PFSK-1 (cell line): ENCODE data around the gene GAP43. TPM values are rescaled to one million over a fixed set of nuclear protein-coding genes. Genes with fewer than 3 reads are reported as not detected.

Experiments
- FOXP2 ChIP-seq: optimal IDR thresholded peaks from 2 replicates; pipeline ENCODE3; 2011; ENCODE audit warnings: borderline replicate concordance, control low read depth, inconsistent platforms; ENCODE audit not compliant: insufficient read depth; ENCODE audit errors: extremely low read length, extremely low read depth
- POLR2AphosphoS5 ChIP-seq: IDR thresholded peaks from 2 replicates; pipeline ENCODE4 v1.6.1; 2012; ENCODE audit warnings: low read depth, mild to moderate bottlenecking, control low read depth, low read length, moderate library complexity
- SIN3A ChIP-seq: IDR thresholded peaks from 2 replicates; pipeline ENCODE4 v1.6.1; 2012; ENCODE audit warnings: mild to moderate bottlenecking, low read length, moderate library complexity, borderline replicate concordance; ENCODE audit not compliant: insufficient read depth
- TAF1 ChIP-seq: IDR thresholded peaks from 2 replicates; pipeline ENCODE4 v1.6.1; 2012; ENCODE audit warnings: low read length, control low read depth, borderline replicate concordance; ENCODE audit not compliant: insufficient read depth
- polyA plus RNA-seq: library from polyadenylated mRNA; unstranded; fragments of >200 nt; gene quantifications from one replicate; pipeline ENCODE4 v1.2.1, GENCODE V29; 2012; ENCODE audit warnings: low read depth, missing spikeins; ENCODE audit not compliant: insufficient read length
- TF ChIP-seq, protein P1 (sequence below), 2 experiments: IDR thresholded peaks; 2 replicates each; pipeline versions ENCODE4 v1.6.1 to v1.8.0; 2011 to 2012; ENCODE audit warnings: low read depth in 2 of 2, low read length in 2 of 2, control low read depth in 1 of 2, inconsistent platforms in 1 of 2, mild to moderate bottlenecking in 1 of 2, moderate library complexity in 1 of 2; ENCODE audit not compliant: insufficient read depth in 1 of 2

Gene GAP43, protein sequence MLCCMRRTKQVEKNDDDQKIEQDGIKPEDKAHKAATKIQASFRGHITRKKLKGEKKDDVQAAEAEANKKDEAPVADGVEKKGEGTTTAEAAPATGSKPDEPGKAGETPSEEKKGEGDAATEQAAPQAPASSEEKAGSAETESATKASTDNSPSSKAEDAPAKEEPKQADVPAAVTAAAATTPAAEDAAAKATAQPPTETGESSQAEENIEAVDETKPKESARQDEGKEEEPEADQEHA
- polyA plus RNA-seq: 0.21 TPM

DNA sequence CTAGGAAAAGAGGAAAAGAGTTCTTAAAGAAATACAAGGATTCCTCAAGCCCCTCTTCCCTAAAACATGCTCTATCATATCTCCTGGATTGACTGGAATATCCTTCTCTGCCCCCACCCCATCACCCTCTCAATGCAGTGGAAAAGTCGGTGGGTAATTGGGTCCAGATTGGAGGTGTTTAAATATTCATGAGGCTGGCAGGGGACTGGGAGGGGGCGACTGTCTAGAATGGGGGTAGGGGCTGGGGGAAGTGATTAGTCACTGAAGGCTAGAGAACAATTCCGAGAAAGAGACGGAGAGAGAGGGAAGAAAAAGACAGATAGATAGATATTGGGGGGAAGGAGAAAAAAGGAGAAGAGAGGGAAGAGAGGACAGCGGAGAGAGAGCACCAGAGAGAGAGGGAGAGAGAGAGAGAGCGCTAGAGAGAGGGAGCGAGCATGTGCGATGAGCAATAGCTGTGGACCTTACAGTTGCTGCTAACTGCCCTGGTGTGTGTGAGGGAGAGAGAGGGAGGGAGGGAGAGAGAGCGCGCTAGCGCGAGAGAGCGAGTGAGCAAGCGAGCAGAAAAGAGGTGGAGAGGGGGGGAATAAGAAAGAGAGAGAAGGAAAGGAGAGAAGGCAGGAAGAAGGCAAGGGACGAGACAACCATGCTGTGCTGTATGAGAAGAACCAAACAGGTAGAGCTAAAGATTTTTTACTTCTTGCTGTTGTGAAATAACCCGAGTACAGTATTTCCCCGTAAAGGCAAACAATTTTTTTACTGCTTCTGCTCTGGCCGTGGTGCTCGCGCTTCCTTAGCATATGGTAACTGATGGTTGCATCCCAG is at the start of gene GAP43:
Gene GAP43, plus strand, starts transcription at position 467 of the 825 bp plus-strand sequence. Its CDS starts 180 bp downstream, at position 647.
- TF ChIP-seq, protein P1, sequence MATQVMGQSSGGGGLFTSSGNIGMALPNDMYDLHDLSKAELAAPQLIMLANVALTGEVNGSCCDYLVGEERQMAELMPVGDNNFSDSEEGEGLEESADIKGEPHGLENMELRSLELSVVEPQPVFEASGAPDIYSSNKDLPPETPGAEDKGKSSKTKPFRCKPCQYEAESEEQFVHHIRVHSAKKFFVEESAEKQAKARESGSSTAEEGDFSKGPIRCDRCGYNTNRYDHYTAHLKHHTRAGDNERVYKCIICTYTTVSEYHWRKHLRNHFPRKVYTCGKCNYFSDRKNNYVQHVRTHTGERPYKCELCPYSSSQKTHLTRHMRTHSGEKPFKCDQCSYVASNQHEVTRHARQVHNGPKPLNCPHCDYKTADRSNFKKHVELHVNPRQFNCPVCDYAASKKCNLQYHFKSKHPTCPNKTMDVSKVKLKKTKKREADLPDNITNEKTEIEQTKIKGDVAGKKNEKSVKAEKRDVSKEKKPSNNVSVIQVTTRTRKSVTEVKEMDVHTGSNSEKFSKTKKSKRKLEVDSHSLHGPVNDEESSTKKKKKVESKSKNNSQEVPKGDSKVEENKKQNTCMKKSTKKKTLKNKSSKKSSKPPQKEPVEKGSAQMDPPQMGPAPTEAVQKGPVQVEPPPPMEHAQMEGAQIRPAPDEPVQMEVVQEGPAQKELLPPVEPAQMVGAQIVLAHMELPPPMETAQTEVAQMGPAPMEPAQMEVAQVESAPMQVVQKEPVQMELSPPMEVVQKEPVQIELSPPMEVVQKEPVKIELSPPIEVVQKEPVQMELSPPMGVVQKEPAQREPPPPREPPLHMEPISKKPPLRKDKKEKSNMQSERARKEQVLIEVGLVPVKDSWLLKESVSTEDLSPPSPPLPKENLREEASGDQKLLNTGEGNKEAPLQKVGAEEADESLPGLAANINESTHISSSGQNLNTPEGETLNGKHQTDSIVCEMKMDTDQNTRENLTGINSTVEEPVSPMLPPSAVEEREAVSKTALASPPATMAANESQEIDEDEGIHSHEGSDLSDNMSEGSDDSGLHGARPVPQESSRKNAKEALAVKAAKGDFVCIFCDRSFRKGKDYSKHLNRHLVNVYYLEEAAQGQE (IDR thresholded peaks at IDR 0.05; ENCODE audit: insufficient read depth in 1 of 2, low read depth in 2 of 2, low read length in 2 of 2): no peak
- TF ChIP-seq POLR2AphosphoS5: no peak
- no peak for TF ChIP-seq TAF1
- TF ChIP-seq SIN3A: no peak
- no peak for TF ChIP-seq FOXP2

DNA sequence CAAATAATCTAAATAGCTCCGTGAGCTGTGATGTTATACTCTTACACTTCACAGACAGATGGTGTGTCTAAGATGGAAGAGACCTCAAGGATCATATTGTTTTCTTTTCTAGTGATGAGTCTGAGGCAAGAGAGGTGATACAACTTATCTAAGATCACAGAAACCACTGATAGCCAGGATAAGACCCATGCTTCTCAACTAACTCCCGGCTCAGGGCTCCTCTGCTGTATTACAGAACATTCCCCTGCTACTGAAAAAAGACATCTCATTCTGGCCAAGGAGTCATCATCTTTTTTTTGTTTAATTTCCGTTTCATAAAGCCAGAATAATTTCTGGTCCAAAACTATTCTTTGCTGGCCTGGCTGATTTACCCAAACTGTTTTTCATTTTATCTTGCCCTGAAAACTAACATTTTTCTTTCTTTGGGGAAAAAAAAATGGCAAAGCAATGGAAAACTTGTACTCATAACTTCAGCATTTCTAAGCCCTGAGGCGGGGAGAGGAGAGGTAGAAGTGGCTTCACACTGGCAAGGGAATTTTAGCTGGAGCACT is 46.9 kb upstream of the GAP43 start:
- TF ChIP-seq POLR2AphosphoS5: no peak
- TF ChIP-seq, protein P1 (IDR thresholded peaks at IDR 0.05; ENCODE audit: insufficient read depth in 1 of 2, low read depth in 2 of 2, low read length in 2 of 2): no peak
- TF ChIP-seq FOXP2: no peak
- TF ChIP-seq TAF1: no peak
- no peak for TF ChIP-seq SIN3A

DNA sequence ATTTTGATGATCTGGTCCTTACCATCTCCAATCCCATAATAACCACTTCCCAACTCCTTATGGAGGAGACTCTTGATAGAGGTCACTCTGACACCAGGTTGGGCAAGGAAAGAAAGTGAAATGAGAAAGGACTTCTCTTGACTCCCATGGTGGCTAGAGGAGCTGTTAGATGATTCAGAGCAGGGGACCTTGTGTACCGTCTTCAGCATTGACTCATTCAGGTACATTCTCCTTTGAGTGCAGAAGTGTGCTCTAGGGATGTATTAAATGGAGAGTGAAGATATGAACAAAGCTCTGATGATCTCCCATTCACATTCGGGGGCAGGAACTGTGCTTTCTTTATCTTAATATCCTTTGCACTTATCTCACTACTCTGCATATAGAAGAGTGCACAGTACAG is 46.3 kb upstream of the GAP43 start:
- TF ChIP-seq FOXP2 (no peak), POLR2AphosphoS5 (no peak), TAF1 (no peak), SIN3A (no peak)
- TF ChIP-seq, protein P1 (IDR thresholded peaks at IDR 0.05; ENCODE audit: insufficient read depth in 1 of 2, low read depth in 2 of 2, low read length in 2 of 2): no peak

DNA sequence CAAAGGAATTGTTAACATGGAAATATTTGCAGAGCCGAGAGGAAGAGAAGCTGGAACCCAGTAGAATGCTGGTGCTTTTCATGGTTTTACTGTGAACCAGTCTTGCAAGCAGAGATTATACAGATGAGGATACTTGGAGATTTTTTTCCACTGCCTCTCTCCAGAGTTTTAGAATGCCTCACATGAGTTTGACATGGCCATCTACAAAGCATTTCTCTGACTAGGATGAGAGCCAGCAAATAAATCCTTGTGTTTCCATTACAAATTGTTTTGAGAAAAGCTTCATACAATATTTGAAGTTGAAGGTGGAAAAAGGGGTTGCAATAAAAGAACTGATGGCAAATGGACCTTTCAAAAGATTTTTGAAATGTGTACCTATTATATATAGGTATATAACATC is 45.0 kb upstream of the GAP43 start:
- no peak for TF ChIP-seq POLR2AphosphoS5
- TF ChIP-seq, protein P1 (IDR thresholded peaks at IDR 0.05; ENCODE audit: insufficient read depth in 1 of 2, low read depth in 2 of 2, low read length in 2 of 2): no peak
- no peak for TF ChIP-seq SIN3A
- TF ChIP-seq TAF1: no peak
- no peak for TF ChIP-seq FOXP2
